Sciatic nerve (tissue), 2 donors: ENCODE measurements around the gene BPNT1. TPM values are rescaled to one million over a fixed set of nuclear protein-coding genes. Genes with fewer than 3 reads are reported as not detected.
A peak's percentile ranks its signal among the peaks of the same experiment; 100 is the strongest.

Experiments
- ATAC-seq: fragments of 200-7000 bp; cut with Tn5 transposase; one replicate; pipeline ENCODE4 v1.9.1; 2020; ENCODE audit warnings: mild to moderate bottlenecking, moderate library complexity
- DNase-seq: peaks from one replicate; pipeline ENCODE4 v3.0.0-alpha.2; 2020; ENCODE audit warnings: low spot score
- intact Hi-C: fragments of 100-400 bp; cut with DNase I; formaldehyde crosslinking; loops from one replicate; pipeline ENCODE4 v1.14.2; 2022
- microRNA-seq: library from miRNA; unstranded; fragments of <30 nt; microRNA quantifications from one replicate; pipeline ENCODE4 v1.2.0, GENCODE V29; 2020
- total RNA-seq: library from RNA; stranded (reverse); fragmentation: NEBNext Ultra II Directional; extraction: Animal tissue kit (Norgen Biotek cat#: 25700); gene quantifications from one replicate; pipeline ENCODE4 v1.2.1, GENCODE V29; 2021
- donor health status: DM: no; HTN: no; CAD: no.
- donor health status: DM: no; HTN: no; CAD: no.

The BPNT1 gene
- total RNA-seq, 1 donor from 2014 or later: 18.5 TPM

- no peak for ATAC-seq
- no peak for DNase-seq
- intact Hi-C loops: no loop called here
Measured at GRCh38 chr1:220028346-220028895, 61.2 kb downstream of the BPNT1 start.

DNA sequence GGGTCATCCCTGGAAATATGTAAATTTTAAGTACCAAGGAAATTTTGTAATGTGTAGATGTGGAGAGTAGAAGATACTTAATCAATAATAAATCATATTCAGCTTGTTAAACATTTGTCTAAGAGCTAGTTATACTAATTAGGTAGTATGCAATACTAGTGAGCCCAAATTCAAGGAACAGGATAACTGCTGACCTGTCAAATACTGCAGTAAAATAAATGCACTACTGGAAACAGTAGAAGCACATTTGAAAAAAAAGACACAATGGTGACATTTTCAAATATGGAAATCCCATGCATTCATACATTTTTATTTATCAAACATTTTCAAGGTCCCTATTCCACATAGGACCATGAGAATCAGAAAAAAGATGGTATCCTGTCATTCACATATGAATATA is 70.5 kb downstream of the BPNT1 start:
- ATAC-seq: no peak
- intact Hi-C loops: no loop called here
- no peak for DNase-seq

DNA sequence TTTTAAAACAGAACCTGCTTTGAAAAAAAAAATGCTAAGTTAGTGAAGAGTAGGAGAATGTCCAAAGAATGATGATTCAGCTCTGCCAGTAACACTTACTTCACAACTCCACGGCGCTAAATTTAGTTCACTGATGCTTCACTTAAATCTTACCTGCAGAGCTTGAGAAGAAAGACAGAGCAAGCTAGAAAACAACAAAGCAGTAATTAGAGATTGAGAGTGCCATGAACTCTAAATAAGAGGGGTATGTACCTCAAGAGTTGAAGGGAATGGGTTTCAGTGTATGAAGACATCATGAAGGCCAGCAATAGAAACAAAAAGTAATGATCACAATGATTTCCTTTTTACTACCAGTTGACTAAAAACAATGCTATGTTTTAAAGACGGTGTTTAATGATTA is 76.1 kb downstream of the BPNT1 start:
- intact Hi-C loops: no loop called here
- no peak for ATAC-seq
- DNase-seq: no peak

DNA sequence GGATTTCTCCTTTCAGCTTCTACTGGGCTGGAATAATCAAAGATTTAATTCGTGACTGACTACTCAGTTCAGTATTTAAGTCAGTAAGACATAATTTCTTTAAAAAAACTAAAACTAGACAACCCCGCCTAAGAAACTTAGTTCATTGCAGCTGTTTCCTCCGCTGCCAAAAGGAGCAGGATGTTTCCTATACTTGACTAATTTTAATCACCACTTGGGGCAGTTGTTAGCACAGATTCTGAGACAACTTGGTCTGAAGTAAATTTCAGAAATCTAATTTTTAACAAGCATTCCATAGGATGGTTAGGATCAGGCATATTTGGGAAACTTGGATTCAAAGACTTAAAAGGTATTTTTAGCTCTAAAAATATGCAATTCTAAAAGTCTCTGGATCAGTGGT is 77.3 kb downstream of the BPNT1 start:
- DNase-seq: no peak
- peak; percentile 41 for ATAC-seq
- intact Hi-C loops: no loop called here

DNA sequence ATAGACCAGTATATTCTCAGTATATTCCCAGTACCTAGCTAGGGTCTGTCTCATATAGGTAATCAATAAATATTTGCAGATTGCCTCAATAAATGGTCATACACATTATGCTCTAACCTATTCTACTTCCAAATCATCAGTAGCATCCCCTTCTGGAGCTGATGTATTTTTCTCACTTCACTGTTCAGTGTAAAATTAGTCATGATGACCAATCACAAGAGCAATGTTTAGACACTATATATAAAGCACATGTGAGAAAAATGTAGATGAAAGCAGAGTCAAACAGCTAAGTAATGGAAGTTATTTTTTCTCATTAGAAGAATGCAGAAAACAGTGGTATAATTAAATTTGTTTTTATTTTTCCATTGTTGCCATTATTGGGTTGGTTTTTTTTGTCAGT is 78.0 kb downstream of the BPNT1 start:
- intact Hi-C loops: no loop called here
- no peak for DNase-seq
- ATAC-seq: no peak

Small RNAs within 50 kb of the gene (microRNA-seq; reads per million reads assigned to microRNA genes)
- not detected for gene MIR194-1
- not detected for gene MIR215

Other genes with a start within 250 kb of the BPNT1 start
- 0.62 TPM for gene SLC30A10, start 161.2 kb downstream of the BPNT1 start, total RNA-seq
- 85.9 TPM for gene EPRS1, start 43.3 kb downstream of the BPNT1 start, total RNA-seq
- 48.7 TPM for gene IARS2, start 4.3 kb upstream of the BPNT1 start, total RNA-seq
- 49.2 TPM for gene RAB3GAP2, start 182.7 kb upstream of the BPNT1 start, total RNA-seq